OCI-LY3 (cell line): ENCODE measurements around the gene HSDL2.

Experiments used
- EZH2phosphoT487 ChIP-seq: fragments of 200-600 bp; shearing (Covaris generic); IDR thresholded peaks from 2 replicates; pipeline ENCODE4 v1.6.1; 2018; ENCODE audit warnings: antibody characterized with exemption, mixed run types, low read depth
- TF ChIP-seq, protein P1 (sequence below): fragments of 200-600, 300-600 bp; sonication (generic); IDR thresholded peaks from 2 replicates; pipeline ENCODE4 v1.5.1; 2014; ENCODE audit warnings: antibody characterized with exemption, low read length, low read depth

GRCh38 chr9:112361601-112362000, 18.3 kb upstream of the HSDL2 start:
- TF ChIP-seq, protein P1, sequence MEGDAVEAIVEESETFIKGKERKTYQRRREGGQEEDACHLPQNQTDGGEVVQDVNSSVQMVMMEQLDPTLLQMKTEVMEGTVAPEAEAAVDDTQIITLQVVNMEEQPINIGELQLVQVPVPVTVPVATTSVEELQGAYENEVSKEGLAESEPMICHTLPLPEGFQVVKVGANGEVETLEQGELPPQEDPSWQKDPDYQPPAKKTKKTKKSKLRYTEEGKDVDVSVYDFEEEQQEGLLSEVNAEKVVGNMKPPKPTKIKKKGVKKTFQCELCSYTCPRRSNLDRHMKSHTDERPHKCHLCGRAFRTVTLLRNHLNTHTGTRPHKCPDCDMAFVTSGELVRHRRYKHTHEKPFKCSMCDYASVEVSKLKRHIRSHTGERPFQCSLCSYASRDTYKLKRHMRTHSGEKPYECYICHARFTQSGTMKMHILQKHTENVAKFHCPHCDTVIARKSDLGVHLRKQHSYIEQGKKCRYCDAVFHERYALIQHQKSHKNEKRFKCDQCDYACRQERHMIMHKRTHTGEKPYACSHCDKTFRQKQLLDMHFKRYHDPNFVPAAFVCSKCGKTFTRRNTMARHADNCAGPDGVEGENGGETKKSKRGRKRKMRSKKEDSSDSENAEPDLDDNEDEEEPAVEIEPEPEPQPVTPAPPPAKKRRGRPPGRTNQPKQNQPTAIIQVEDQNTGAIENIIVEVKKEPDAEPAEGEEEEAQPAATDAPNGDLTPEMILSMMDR = peak; percentile 61
- no peak for TF ChIP-seq EZH2phosphoT487
